ENCODE data around the gene MATK.
A peak's percentile ranks its signal among the peaks of the same experiment; 100 is the strongest.
"Not testable (repeated sequence)": the region's sequence is repeated elsewhere in the genome, so short reads cannot be mapped to it uniquely, and the experiment has no call there.

MATK gene

DNA sequence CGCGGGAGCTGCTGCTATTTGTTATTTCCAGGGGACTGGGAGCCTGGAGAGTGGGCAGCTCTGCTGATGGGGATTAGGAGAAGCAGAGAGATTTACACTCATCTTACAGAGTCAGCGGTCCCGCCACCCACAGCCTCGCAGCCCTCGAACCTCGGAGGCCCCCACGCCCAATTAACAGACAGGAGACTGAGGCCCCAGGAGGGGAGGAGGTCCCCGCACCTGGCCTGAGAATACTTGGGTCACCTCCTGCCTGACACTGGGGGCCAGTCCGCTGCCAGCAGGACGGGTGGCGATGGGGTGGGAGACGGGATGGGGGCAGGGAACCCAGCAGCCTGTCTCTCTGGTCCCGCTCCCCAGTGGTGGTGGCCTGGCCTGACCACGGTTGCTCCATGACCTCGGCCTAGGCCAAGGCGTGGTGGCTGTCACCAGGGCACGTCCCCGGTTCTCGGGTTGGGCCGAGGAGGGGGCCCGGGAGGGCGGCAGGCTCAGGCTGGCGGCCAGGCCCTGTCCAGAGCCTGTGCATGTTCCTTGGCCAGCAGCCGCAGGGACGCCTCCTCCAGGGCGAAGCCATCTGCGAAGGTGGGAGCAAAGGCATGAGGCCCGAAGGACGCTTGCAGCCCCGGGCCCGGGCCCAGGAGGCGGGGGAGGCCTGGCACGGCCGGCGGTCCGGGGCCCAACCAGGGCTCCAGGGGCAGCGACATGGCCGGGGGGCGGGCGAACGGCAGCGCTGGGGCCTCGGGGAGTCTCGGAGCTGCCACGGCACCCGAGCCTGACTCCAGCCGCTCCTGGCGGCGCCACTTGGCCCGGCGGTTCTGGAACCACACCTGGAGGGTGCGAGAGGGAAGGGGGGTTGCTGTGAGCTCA lies 15.8 kb downstream of the MATK start:
- DNase-seq = no peak

DNA sequence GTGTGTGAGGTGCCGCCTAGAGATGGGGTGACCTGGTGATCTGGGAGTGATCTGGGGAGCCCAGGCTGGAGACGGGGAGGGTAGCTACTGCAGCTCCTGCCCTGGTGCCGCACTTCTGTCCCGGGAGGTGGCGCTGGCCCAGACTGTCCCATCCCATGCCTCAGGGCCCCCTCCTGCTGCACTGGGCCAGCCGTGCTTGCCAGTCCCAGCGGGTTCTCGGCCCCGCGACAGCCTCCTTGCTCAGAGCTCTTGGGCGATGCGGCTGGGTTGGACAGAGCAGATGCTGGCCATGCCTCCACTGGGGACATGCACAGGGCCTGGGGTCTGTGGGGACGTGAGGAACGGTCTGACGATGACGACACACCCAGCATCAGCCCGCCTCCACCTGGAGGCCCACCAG lies 16.7 kb downstream of the MATK start:
- DNase-seq = no peak

DNA sequence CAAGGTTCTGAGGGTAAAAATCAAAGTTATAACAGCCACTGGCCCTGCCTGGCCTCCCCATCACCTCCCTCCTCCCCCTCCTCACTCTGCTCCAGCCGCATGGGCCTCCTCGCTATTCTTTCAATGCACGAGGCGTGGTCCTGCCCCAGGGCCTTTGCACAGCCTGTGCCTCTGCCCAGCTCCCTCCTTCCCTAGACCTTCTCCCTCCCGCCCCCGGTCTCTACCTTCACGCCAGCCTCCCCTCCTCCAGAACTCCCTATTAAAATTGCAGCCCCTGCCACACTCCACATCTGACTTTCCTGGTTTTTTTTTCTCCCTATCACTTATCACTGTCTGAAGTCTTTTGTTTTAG lies 17.5 kb downstream of the MATK start:
- no peak for DNase-seq

DNA sequence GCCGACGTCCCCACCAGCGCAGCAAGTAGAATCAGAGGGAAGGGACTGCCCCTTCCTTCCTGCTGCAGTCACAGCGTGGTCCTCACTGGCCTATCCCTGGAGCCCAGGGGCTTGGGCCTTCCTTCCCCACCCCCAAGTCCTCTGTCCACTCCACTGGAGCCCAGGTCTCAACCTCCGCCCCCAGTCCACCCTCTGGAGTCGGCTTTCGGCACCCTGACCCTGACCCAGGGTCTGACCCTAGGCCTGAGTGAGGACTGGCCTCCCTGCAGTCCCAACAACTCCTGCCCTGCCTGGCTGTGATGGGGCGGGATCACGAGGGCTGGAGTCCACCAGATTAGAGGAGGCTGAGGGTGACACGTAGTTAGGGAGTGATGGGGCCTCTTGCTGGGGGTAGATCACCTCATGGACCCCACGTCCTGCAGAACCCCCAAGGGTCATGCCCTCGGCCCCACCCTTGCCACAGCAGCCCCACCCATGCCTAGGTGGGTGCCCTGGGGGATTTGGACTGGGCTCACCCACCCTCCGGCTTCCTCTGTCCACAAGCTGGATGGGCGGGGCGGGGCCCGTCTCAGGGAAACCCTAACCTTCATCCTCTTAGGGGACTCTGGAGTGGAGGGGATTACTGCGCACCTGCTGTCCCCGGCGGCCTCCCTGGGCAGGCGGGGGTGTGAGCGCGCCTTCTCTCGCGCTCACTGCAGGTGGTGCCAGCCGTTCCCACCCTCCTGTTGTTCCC lies 18.0 kb downstream of the MATK start:
- DNase-seq = no peak

DNA sequence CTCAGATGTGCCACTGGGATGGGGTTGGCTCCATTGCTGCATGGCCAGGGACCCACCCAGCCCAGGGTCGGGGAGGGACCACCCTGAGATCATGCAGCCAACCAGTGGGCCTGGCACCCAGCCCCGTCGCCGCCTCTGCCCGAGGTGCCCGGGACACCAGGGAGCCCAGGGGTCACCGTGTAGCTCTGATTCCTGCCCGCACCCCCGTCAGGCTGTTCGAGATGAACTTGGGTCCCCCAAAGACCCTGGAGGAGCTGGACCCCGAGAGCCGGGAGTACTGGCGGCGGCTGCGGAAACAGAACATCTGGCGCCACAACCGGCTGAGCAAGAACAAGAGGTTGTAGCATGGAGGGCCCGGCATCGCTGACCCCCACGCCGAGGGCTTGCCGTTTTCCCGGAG lies 19.1 kb downstream of the MATK start:
- DNase-seq = no peak

DNA sequence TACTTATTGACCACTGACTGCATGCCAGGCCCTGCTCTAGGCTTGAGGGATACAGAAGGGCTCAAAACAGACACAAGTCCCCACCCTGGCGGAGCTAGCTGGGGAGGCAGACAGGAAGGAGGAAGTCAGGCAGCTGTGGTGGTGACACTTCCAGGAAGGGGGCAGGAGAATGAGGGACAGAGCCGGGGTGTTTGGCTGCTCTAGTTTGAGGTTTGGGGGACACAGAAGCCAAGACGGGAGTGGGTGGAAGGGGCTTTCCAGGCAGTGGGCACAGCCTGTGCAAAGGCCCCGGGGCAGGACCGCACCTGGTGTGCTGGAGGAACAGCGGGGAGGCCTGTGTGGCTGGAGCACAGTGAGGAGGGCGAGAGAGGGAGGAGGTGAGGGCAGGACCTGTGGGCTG lies 19.7 kb downstream of the MATK start:
- DNase-seq = no peak

DNA sequence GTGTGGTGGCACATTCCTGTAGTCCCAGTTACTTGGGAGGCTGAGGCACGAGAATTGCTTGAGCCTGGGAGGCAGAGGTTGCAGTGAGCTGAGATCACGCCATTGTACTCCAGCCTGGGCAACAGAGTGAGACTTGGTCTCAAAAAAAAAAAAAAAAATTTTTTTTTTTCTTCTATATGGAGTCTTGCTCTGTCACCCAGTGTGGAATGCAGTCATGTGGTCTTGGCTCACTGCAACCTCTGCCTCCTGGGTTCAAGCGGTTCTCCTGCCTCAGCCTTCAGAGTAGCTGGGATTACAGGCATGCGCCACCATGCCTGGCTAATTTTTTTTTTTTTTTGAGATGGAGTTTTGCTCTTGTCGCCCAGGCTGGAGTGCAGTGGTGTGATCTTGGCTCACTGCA lies 20.4 kb downstream of the MATK start:
- DNase-seq = not testable (repeated sequence)

DNA sequence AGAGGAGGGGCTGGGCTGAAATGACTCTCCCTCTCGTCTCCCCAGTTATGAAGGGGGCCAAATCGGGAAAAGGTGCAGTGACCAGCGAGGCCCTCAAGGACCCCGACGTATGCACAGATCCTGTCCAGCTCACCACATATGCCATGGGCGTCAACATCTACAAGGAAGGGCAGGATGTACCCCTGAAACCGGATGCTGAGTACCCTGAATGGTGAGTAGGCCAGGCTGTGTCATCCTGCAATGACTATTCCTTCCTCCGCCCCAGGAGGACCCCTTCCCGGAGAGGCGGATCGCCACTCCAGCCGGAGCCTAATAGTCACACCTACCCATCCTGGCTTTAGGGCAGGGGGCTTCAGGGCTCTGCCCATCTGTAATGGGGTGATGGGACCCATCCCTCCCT lies 21.1 kb downstream of the MATK start:
- no peak for DNase-seq

DNA sequence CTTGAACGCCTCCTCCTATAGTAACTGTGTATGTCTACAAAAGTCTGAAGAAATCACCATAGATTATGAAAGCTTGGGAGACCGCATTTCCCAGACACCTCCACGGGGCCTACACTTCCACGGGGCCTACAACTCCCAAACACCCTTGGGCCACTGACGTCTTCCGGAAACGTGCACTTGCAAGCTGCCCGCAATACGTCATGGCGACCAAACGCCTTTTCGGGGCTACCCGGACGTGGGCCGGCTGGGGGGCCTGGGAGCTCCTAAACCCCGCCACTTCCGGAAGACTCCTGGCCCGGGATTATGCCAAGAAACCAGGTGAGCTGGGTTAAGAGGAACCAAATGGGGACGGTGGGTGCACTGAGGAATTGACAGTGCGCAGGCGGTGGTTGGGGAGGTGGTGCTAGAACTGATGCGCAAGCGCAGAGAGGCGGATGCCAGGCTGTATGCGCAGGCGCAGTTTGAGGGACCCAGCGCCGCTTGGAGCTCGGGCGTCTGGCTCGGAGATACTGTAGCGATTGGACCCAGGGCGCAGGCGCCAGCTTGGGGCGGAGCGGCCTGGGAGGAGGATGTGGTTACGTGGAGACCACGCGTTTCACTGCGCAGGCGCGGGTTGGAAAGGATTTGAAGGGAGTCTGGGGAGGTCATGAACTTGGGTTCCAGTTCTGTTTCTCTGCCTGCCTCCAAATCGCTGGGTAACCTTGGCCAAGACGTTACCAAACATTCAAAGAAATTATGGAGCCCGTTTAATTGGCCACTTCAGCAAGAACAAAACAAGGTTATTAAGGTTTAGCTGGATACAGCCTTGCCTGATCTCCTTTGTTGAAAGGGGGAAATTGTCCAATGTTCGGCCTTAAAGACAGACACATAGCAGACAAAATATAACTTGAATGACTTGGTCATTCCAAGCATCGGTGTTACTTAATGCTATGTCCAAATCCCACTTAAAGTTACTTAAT lies 23.4 kb downstream of the MATK start, which contains the start of gene MRPL54:
TSS of gene MRPL54 (plus strand) at position 182 of the 959 bp plus-strand sequence. CDS start at position 201, 19 bp downstream.
- DNase-seq = peak; percentile 96

DNA sequence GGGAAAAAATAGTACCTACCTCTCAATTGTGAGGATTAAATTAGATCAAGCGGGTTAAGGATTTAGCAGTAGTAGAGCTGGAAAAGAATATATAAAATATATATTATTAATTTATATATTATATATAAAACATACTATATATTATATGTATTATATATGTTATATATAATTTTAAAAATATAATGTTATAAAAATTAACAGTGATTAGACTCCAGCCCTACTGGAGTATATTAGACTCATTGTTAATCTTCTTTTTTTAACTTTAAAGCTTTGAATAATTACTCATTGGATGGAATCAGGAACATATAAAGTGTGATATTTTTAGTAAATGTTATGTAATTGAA lies 24.1 kb downstream of the MATK start:
- no peak for DNase-seq

DNA sequence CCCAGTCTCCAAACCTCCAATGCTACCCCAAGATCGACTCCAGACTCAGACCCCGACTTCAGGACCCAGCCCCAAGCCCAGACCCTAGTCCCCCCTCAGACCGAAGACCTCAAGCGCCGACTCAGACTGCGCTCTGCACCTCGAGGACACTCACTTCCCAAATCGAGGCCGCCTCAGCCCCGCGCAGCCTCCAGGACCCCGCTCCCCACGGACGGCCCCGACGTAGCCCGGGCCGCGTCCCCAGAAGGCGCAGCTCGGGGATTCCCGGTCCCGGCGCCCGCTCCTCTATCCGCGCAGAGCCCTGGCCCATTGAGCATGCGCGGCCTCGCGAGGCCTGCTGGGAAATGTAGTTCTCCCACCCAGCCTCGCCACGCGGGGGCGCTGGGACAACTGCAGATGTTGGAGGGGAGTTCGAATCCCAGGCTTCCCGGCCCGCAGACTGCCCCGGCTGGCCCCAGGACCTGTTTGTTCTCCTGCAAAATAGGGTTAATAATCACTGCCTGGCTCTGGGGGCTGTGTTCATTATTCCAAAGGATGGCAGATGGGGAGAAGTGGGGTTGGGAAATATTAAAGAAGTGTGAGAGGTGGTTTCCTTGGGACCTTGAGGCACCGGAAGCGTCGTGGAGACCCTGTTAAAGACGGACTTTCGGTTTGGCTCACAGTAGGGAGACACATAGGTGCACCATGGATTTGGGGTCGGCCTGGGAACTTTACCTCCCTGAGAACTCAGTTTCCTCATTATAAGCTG lies 24.6 kb downstream of the MATK start, which contains the start of gene APBA3:
TSS of gene APBA3 (minus strand) at position 311 of the 748 bp plus-strand sequence. CDS start 1,428 bp downstream, outside the sequence.
- peak; percentile 83 for DNase-seq

DNA sequence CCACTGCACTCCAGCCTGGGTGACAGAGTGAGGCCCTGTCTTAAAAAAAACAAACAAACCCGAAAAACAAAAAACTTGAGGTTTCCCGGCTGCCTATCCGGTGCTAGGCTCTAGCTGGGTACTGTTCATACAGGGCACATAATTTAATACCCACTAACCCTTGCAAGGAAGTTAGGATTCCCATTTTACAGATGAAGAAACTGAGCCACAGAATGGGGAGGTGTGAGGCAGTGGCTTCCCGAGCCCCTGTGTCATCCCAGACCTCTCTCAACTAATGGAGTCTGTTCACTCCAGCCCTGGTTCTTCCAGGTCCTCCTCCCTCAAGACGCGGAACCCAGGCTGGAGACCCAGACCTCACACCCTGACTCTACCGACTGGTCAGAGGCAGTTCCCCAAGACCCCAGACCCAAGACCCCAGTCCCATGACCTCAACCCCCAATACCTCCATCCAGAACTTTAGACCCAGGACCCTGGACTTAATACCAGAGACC lies 25.3 kb downstream of the MATK start:
- no peak for DNase-seq

DNA sequence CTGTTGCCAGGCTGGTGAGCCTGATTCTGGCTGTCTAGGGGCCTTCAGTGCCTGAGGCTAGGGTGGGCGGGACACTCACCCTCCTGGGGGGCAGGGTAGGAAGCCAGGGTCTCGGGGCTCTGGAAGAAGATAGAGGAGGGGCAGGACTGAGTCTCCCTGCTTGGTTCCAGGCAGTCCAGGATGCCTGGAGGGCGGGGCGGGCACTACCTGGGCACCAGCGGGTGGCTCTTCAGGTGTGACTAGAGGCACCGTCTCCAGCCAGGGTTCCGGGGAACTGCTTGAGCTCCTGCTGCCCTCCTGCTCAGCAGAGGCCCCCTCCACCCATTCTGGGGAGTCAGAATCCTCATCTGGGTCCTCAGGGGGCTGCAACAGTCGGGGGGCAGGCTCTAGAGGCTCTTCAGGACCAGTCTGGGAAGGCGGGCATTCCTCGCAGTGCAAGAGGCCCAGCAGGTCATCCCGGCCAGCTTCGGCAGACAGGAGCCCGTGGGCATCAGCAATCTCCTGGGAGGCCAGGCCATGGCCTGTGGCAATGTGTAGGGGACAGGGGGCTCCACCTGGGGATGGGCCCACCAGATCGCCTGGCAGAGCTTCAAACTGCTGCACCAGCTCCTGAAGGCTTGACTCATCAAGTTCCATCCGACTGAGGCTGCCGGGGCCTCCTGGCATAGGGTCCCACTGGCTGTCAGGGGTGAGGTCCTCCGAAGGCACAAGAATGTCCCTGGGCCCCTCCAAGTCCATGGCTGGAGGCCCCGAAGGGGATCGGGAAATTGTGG lies 26.5 kb downstream of the MATK start:
- no peak for DNase-seq

DNA sequence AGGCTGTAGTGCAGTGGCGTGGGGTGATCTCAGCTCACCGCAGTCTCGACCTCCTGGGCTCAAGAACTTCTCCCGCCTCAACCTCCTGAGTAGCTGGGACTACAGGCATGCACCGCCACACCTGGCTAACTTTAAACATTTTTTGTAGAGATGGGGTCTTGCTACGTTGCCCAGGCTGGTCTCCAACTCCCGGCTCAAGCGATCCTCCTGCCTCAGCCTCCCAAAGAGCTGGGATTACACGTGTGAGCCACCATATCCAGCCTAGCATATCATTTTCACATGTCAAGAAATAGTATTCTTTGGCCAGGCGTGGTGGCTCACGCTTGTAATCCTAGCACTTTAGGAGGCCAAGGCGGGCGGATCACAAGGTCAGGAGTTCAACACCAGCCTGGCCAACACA lies 27.9 kb downstream of the MATK start:
- DNase-seq = not testable (repeated sequence)

DNA sequence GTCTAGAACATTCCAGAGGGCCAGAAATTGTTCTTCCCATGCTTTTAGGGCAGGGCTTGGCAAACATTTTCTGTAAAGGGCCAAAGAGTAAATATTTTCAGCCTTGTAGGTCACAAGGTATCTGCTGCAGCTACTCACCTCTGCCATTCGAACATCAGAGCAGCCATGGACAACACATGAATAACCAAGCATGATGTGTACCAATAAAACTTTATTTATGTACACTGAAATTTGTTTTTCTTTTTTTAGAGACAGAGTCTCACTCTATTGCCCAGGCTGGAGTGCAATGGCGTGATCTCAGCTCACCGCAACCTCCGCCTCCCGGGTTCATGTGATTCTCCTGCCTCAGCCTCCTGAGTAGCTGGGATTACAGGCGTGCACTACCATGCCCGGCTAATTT lies 28.5 kb downstream of the MATK start:
- DNase-seq = not testable (repeated sequence)

DNA sequence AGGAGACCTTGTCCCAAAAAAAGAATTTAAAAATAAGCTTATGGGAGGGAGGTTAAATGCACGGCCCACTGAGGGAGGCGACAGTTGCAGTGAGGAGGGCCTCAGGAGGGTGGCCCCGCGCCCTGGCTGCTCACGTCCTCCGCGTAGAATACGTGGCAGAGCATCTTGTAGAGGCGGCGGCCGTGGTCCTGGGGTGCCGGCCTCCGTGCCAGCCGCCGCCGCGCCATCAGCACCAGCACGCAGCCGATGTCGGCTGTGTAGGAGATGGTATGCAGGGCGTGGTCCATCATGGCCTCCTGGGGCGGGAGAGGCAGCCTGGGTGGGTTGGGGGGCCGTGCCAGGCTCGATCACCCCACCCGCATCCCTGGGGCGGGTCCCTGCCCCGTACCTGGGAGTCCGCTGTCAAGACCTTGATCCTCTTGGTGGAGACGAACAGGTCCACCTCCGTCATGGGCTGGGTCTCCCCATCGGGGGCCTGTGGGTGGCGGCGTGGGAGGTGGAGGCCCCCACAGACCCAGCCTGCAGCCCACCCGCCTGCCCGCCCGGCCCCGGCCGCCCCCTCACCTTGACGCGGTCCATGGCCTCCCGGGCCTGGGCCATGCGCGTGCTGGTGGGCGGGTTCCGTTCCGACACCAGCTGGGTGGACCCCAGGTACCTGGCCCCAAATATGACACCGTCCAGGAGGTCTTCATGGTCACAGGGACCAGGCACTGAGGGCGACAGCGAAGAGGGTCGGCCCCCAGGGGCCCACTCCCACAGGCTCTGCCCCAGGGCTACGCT lies 32.4 kb downstream of the MATK start:
- no peak for DNase-seq

DNA sequence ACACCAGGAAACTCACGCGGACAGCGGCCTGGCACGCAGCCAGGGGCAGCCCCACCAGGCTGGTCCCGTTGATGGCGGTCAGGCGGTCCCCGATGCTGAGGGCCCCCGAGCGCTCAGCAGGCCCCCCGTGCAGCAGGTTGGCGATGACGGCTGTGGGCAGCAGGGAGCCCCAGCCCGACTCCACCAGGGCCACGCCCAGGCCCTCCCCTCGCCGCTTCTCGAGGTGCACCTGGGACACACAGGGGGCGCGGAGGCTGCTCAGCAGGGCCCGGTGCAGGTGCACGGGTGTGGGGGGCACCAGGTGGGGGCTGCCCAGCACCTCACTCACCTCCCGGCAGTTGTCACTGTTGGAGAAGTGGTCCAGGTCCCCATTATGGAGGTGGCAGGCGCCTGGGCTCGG lies 33.7 kb downstream of the MATK start:
- DNase-seq = no peak

DNA sequence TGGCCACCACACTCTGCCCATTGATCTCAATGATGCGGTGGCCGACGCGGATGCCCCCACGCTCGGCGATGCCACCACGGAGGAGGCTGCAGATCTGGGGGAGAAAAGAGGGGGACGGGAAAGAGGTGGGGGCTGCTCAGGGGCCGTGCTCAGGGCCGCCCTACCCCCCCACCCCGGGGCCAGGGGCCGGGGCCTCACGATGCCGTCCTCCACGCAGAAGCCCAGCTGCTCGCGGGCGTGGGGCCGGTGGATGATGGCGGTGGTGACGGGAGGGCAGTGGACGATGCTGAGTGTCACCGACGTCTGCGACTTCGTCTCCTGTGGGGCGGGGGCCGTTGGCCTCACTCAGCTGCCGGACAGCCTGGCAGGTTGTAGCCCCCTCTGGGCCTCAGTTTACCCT lies 34.9 kb downstream of the MATK start:
- no peak for DNase-seq

DNA sequence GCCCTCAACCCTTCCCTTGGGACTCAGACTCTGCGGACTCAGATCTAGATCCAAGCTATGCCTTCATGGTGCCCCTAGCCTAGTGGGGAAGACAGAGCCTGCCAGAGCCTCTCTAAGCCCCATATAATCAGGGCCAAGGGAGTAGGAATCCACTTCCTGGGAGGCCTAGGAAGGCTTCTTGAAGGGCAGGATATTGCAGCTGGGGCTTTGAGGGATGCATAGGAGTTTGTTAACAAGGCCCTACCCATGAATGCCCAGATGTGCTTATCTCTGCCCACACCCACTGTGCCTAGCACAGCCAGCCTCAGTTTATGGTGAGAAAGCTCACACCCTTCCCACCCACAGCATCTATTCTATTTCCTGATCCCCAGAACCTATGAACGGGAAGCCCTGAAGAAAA lies 36.0 kb downstream of the MATK start:
- DNase-seq = no peak

DNA sequence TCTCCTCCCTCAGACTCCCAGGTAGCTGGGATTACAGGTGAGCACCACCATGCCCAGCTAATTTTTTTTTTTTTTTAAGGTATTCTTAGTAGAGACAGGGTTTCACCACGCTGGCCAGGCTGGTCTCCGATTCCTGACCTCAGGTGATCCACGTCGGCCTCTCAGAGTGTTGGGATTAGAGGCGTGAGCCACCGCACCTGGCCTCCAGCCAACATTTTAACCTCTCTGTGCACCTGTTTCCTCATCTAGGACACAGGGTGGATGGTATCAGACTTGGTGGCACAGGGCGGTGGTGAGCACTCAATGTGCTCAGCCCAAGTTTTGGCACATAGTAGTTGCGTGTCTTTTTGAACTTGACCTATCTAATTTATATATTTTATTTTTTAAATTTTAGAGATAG lies 37.2 kb downstream of the MATK start:
- DNase-seq = no peak
